ENCODE results near the gene C1QTNF8.

Gene C1QTNF8

DNA sequence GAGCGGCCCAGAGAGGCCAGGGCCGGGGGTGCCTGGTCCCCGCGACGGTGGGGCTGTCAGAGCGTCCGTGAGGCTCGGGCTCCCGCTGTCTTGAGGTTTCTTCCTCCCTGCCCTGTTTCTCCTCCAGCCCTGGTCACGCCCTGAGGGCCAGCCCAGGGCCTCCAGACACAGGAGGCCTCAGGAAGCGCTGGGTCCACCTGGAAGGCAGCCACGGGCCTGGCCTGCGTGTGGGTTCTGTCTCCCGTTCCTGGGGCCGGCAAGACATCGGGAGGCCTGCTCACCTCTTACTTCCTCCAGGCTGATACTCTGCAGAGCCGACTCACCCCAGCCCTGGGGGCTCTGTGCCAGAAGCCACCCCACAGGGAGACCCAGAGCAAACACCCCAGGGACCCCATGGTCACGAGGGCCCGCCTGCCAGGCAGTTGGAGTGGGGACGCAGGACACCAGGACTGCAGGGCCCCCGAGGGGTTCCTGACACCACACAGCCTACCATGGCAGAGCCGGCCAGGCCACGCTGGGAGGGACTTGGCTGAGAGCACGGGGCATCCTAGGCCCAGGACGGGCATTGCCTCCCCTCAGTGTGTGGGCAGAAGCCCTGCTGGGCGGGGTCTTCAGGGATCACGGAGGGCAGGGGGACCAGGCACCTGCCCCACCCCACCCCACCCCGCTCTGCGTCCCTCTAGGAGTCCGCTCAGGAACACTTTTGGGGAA is 37.9 kb upstream of the C1QTNF8 start:
- H3K4me3 ChIP-seq (ENCODE audit: control insufficient read depth, low read depth, low read length), result no peak overlapping the region
- DNase-seq (ENCODE audit: low read depth), result no peak
- TF ChIP-seq, protein P1, sequence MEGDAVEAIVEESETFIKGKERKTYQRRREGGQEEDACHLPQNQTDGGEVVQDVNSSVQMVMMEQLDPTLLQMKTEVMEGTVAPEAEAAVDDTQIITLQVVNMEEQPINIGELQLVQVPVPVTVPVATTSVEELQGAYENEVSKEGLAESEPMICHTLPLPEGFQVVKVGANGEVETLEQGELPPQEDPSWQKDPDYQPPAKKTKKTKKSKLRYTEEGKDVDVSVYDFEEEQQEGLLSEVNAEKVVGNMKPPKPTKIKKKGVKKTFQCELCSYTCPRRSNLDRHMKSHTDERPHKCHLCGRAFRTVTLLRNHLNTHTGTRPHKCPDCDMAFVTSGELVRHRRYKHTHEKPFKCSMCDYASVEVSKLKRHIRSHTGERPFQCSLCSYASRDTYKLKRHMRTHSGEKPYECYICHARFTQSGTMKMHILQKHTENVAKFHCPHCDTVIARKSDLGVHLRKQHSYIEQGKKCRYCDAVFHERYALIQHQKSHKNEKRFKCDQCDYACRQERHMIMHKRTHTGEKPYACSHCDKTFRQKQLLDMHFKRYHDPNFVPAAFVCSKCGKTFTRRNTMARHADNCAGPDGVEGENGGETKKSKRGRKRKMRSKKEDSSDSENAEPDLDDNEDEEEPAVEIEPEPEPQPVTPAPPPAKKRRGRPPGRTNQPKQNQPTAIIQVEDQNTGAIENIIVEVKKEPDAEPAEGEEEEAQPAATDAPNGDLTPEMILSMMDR (conservative IDR thresholded peaks at IDR 0.05; ENCODE audit: control insufficient read depth, insufficient read depth, low read depth, low read length), result no peak

DNA sequence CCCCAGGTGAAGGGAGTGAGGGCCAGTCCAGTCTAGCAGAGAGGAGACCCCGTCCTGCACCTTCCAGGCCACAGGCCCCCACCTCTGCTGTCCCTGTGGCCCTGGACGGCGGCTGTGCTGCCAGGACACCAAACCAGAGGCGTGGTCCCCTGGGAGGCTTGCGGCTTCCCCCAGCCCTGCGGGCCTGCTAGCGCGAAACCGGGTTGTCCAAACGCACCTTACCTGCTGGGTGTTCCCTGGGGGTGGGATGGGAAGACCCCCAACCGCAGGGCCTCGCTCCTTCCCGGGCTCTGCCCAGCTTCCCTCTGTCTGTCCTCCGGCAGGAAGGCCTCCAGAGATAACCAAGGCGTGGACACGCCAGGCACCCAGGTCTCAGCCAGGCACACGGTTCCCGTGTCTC is 37.2 kb upstream of the C1QTNF8 start:
- DNase-seq (ENCODE audit: low read depth), result no peak
- TF ChIP-seq, protein P1 (conservative IDR thresholded peaks at IDR 0.05; ENCODE audit: control insufficient read depth, insufficient read depth, low read depth, low read length), result no peak
- H3K4me3 ChIP-seq (ENCODE audit: control insufficient read depth, low read depth, low read length), result no peak overlapping the region

DNA sequence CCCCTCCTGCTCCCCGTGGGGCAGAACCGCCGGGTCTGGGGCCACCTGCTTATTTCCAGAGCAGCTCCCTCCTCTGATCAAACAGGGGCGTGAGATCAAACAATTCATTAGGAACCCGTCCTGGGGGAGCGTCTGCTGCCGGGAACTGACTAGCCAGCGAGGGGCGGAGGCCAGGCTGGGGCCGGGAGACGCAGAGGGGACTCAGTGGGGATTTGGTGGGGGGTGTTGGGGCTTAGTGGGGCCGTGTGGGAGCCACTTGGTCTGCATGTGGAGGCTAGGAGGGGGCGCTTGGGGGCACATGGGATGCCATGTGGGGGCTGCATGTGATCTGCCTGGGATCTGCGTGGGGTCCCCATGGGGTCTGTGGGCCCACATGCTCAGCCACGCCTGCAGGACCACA is 36.4 kb upstream of the C1QTNF8 start:
- no peak overlapping the region for H3K4me3 ChIP-seq (ENCODE audit: control insufficient read depth, low read depth, low read length)
- TF ChIP-seq, protein P1 (conservative IDR thresholded peaks at IDR 0.05; ENCODE audit: control insufficient read depth, insufficient read depth, low read depth, low read length), result no peak
- DNase-seq (ENCODE audit: low read depth), result no peak

DNA sequence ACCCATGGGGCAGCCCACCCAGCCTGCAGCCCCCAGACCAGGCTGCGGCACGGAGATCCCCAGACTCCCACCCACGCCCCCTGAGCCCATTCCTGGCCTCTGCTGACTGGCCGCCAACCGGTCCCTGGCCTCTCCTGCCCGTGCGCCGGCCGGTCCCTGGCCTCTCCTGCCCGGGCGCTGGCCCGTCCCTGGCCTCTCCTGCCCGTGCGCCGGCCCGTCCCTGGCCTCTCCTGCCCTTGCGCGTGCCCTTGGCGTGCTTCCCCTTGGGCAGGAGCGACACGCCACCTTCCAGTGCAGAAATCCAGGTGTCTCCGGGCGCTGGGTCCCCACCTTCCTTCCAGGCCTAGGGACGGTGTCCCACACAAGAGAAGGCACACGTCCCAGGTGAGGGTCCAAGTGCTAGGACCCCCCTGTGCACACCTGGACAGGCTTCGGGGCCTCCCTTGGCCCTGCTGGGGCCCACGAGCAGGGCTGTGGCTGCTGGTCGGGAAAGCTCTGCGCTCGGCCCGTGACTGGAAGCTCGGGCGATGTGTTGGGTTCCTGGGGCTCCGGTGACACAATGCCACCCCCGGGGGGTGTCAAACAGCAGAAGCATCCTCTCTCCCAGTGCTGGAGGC is 35.4 kb upstream of the C1QTNF8 start:
- no peak for DNase-seq (ENCODE audit: low read depth)
- TF ChIP-seq, protein P1 (conservative IDR thresholded peaks at IDR 0.05; ENCODE audit: control insufficient read depth, insufficient read depth, low read depth, low read length), result no peak
- no peak overlapping the region for H3K4me3 ChIP-seq (ENCODE audit: control insufficient read depth, low read depth, low read length)

DNA sequence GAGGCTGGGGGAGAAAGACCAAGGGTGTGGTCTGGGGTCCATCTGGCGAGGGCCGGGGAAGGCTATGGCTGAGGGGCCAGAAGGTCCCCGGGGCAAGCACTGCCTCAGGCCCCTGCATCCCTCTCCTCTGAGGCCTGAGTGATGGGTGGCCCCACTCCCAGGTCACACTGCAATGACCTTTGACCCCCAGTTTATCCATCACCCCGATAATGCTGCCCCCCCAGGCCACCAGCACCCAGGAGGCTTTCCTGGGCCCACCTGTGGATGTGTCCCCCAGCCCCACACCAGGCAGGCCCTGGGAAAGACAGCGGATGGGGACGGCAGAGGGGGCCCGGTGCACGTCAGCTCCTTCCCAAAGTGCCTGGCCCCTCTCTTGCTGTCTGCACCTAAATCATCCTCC is 34.3 kb upstream of the C1QTNF8 start:
- H3K4me3 ChIP-seq (ENCODE audit: control insufficient read depth, low read depth, low read length), result no peak overlapping the region
- no peak for DNase-seq (ENCODE audit: low read depth)
- TF ChIP-seq, protein P1 (conservative IDR thresholded peaks at IDR 0.05; ENCODE audit: control insufficient read depth, insufficient read depth, low read depth, low read length), result no peak

DNA sequence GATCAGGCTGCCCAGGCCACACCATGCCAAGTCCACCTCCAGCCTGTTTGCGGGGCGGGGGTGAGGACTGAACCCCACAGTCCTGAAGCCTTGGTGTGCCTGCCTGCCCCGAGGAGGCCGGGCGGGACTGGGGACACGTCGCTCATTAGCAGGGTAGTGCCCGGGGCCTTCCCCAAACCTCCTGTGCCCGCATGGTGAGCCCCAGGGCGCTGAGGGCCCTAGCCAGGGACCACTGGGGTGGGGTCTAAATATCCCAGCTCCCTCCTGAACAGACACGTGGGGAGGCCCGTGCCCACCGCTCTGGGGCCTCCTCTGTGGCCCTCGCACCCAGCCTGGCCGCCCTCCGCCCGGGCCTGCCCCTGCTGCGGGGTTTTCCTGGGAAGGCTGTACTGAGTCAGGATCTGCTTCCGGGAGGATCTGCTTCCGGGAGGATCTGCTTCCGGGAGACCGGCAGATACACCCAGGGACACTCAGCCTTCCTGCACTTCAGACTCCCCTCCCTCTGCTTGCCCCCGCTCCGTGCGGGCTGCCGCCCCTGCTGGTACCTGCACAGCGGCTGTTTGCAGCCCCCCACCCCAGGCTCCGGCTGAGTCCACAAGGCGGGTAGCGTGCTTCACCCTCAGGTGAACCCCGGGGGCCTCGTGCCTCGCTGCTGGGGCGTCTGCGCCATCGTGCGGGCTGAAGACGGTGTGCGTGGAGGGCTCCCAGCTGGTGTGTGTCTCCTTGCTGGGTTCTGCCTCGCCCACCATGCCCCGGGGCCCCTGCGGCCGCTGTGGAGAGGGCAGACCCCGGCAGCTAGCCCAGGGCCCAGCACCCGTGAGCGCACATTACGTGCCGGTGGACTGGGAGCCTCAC is 33.3 kb upstream of the C1QTNF8 start:
- TF ChIP-seq, protein P1 (conservative IDR thresholded peaks at IDR 0.05; ENCODE audit: control insufficient read depth, insufficient read depth, low read depth, low read length), result no peak
- no peak for DNase-seq (ENCODE audit: low read depth)

More for the DNA sequence above, 33.3 kb upstream of the C1QTNF8 start:
- H3K4me3 ChIP-seq (ENCODE audit: control insufficient read depth, low read depth, low read length), result no peak overlapping the region

Measured in fibroblast of mammary gland (primary cell).